ENCODE data around the gene DISC1. TPM values are rescaled to one million over a fixed set of nuclear protein-coding genes. Genes with fewer than 3 reads are reported as not detected.

DISC1 gene
- total RNA-seq, 2 donors from 2014 or later: 3.1 to 12.4 TPM

GRCh38 chr1:232016616-232017015, 390.0 kb downstream of the DISC1 start:
- no peaks in the 10 kb centered on the region for H3K36me3 Mint-ChIP-seq
- H3K9me3 Mint-ChIP-seq: no peaks in the 10 kb centered on the region
- H3K27ac Mint-ChIP-seq: no peak overlapping the region
- ATAC-seq (no peak), DNase-seq (ENCODE audit: low spot score in 2 of 2) (no peak)

- ATAC-seq (no peak), DNase-seq (ENCODE audit: low spot score in 2 of 2) (no peak)
- no peaks in the 10 kb centered on the region for H3K9me3 Mint-ChIP-seq
- no peaks in the 10 kb centered on the region for H3K36me3 Mint-ChIP-seq
- H3K27ac Mint-ChIP-seq: no peak overlapping the region
Measured at GRCh38 chr1:232017057-232017456, 390.5 kb downstream of the DISC1 start.

GRCh38 chr1:232017759-232018158, 391.2 kb downstream of the DISC1 start:
- Mint-ChIP-seq H3K9me3 (no peaks in the 10 kb centered on the region), H3K36me3 (no peaks in the 10 kb centered on the region), H3K27ac (no peak overlapping the region)
- ATAC-seq (no peak), DNase-seq (ENCODE audit: low spot score in 2 of 2) (no peak)

GRCh38 chr1:232018231-232019025, 391.8 kb downstream of the DISC1 start:
- Mint-ChIP-seq H3K36me3 (no peaks in the 10 kb centered on the region), H3K9me3 (no peaks in the 10 kb centered on the region), H3K27ac (no peak overlapping the region)
- ATAC-seq (no peak), DNase-seq (ENCODE audit: low spot score in 2 of 2) (no peak)

- H3K27ac Mint-ChIP-seq: no peak overlapping the region
- no peaks in the 10 kb centered on the region for H3K9me3 Mint-ChIP-seq
- no peaks in the 10 kb centered on the region for H3K36me3 Mint-ChIP-seq
- no peak for ATAC-seq
- no peak for DNase-seq (ENCODE audit: low spot score in 2 of 2)
Measured at GRCh38 chr1:232019026-232019340, 392.4 kb downstream of the DISC1 start.

- Mint-ChIP-seq H3K27ac (no peak overlapping the region), H3K9me3 (no peaks in the 10 kb centered on the region), H3K36me3 (no peaks in the 10 kb centered on the region)
- ATAC-seq (no peak), DNase-seq (ENCODE audit: low spot score in 2 of 2) (no peak)
Measured at GRCh38 chr1:232020352-232020751, 393.8 kb downstream of the DISC1 start.

- Mint-ChIP-seq H3K36me3 (peaks cover 0 to 7% of the 10 kb centered on the region in 2 donors), H3K9me3 (peaks cover 0 to 5% of the 10 kb centered on the region in 2 donors), H3K27ac (no peak overlapping the region)
- ATAC-seq (no peak), DNase-seq (ENCODE audit: low spot score in 2 of 2) (no peak)
Measured at GRCh38 chr1:232029315-232029714, 402.7 kb downstream of the DISC1 start.

GRCh38 chr1:232031156-232031555, 404.6 kb downstream of the DISC1 start:
- Mint-ChIP-seq H3K27ac (no peak overlapping the region), H3K9me3 (peaks cover 0 to 5% of the 10 kb centered on the region in 2 donors), H3K36me3 (peaks cover 0 to 7% of the 10 kb centered on the region in 2 donors)
- no peak for ATAC-seq
- DNase-seq (ENCODE audit: low spot score in 2 of 2): no peak

- Mint-ChIP-seq H3K9me3 (peaks cover 0 to 5% of the 10 kb centered on the region in 2 donors), H3K36me3 (peaks cover 4 to 11% of the 10 kb centered on the region in 2 donors), H3K27ac (no peak overlapping the region)
- DNase-seq (ENCODE audit: low spot score in 2 of 2) (no peak), ATAC-seq (no peak)
Measured at GRCh38 chr1:232033285-232033684, 406.7 kb downstream of the DISC1 start.

GRCh38 chr1:232034556-232034955, 408.0 kb downstream of the DISC1 start:
- peaks cover 4 to 11% of the 10 kb centered on the region in 2 donors for H3K36me3 Mint-ChIP-seq
- no peak for ATAC-seq
- H3K9me3 Mint-ChIP-seq: peaks cover 0 to 5% of the 10 kb centered on the region in 2 donors
- no peak overlapping the region for H3K27ac Mint-ChIP-seq
- no peak for DNase-seq (ENCODE audit: low spot score in 2 of 2)

GRCh38 chr1:232036181-232036933, 409.8 kb downstream of the DISC1 start:
- DNase-seq (ENCODE audit: low spot score in 2 of 2) (no peak), ATAC-seq (no peak)
- Mint-ChIP-seq H3K9me3 (peaks cover 0 to 5% of the 10 kb centered on the region in 2 donors), H3K27ac (no peak overlapping the region), H3K36me3 (peaks cover 4 to 11% of the 10 kb centered on the region in 2 donors)

- DNase-seq (ENCODE audit: low spot score in 2 of 2) (no peak), ATAC-seq (no peak)
- Mint-ChIP-seq H3K27ac (no peak overlapping the region), H3K9me3 (peaks cover 0 to 5% of the 10 kb centered on the region in 2 donors), H3K36me3 (peaks cover 8 to 11% of the 10 kb centered on the region in 2 donors)
Measured at GRCh38 chr1:232037774-232038388, 411.3 kb downstream of the DISC1 start.

- ATAC-seq: peak in 1 of 2 donors; percentile 82
- H3K27ac Mint-ChIP-seq: no peak overlapping the region
- DNase-seq (ENCODE audit: low spot score in 2 of 2): no peak
- peaks cover 4 to 8% of the 10 kb centered on the region in 2 donors for H3K36me3 Mint-ChIP-seq
- H3K9me3 Mint-ChIP-seq: no peaks in the 10 kb centered on the region
Measured at GRCh38 chr1:232038706-232039677, 412.4 kb downstream of the DISC1 start.

GRCh38 chr1:232040260-232040659, 413.7 kb downstream of the DISC1 start:
- H3K36me3 Mint-ChIP-seq: peaks cover 4 to 8% of the 10 kb centered on the region in 2 donors
- DNase-seq (ENCODE audit: low spot score in 2 of 2) (no peak), ATAC-seq (no peak)

GRCh38 chr1:232044728-232045127, 418.1 kb downstream of the DISC1 start:
- no peak overlapping the region for H3K27ac Mint-ChIP-seq
- DNase-seq (ENCODE audit: low spot score in 2 of 2) (no peak), ATAC-seq (no peak)
- no peaks in the 10 kb centered on the region for H3K9me3 Mint-ChIP-seq
- H3K36me3 Mint-ChIP-seq: peaks cover 0 to 4% of the 10 kb centered on the region in 2 donors

More at GRCh38 chr1:232040260-232040659, 413.7 kb downstream of the DISC1 start:
- H3K27ac Mint-ChIP-seq: no peak overlapping the region
- H3K9me3 Mint-ChIP-seq: no peaks in the 10 kb centered on the region

Data from activated naive CD4-positive, alpha-beta T cell treated with anti-CD3 and anti-CD28 coated beads, Interleukin-2, amount 50 U/mL, for 72 hours (primary cell).